Left lung (tissue), 14 donors: ENCODE measurements around the gene REM2. TPM values are rescaled to one million over a fixed set of nuclear protein-coding genes. Genes with fewer than 3 reads are reported as not detected.

ENCODE experiments used
- ATAC-seq: fragments of 200-7000 bp; cut with Tn5 transposase; one replicate; pipeline ENCODE4 v1.9.1; 2020; ENCODE audit warnings: moderate library complexity
- DNase-seq, 4 donors: peaks; one replicate each; pipeline ENCODE4 v3.0.0-alpha.2; 2013 to 2020
- H3K27ac ChIP-seq, 2 donors: fragments of 200-600 bp; sonication (generic) in 1 of 2; one replicate each; pipeline versions ENCODE4 v1.5.0 to v1.8.0; 2020 to 2021
- H3K27me3 ChIP-seq, 2 donors: fragments of 200-600 bp; sonication (generic) in 1 of 2; one replicate each; pipeline versions ENCODE4 v1.5.0 to v1.8.0; 2020 to 2021
- H3K36me3 ChIP-seq, 2 donors: fragments of 200-600 bp; sonication (generic) in 1 of 2; one replicate each; pipeline versions ENCODE4 v1.5.0 to v1.8.0; 2020 to 2021
- H3K4me1 ChIP-seq, 2 donors: fragments of 200-600 bp; one replicate each; pipeline ENCODE4 v1.8.0; 2021
- H3K4me3 ChIP-seq, 2 donors: fragments of 200-600 bp; sonication (generic) in 1 of 2; one replicate each; pipeline versions ENCODE4 v1.5.0 to v1.8.0; 2020 to 2021; ENCODE audit warnings: mild to moderate bottlenecking in 1 of 2
- H3K9me3 ChIP-seq, 2 donors: fragments of 200-600 bp; sonication (generic) in 1 of 2; one replicate each; pipeline versions ENCODE4 v1.5.0 to v1.8.0; 2020 to 2021
- intact Hi-C, 2 donors: fragments of 100-400 bp; cut with DNase I; formaldehyde crosslinking; loops; one replicate each; pipeline versions ENCODE4 v1.11.2 to v1.14.2; 2022
- long read RNA-seq, 12 donors: library from polyadenylated mRNA in 2 of 12; unstranded in 2 of 12; transcript quantifications; one replicate each; pipeline ENCODE4 v2.0.0 and lab custom pipeline, GENCODE V29; 2019 to 2026
- polyA plus RNA-seq, 6 donors: library from polyadenylated mRNA; unstranded; fragments of 120-200 nt; gene quantifications; one replicate each; pipeline ENCODE4 v1.2.1, GENCODE V29; 2013; ENCODE audit not compliant: insufficient read length in 6 of 6
- total RNA-seq, 2 donors: library from RNA; stranded (reverse); fragmentation: NEBNext Ultra II Directional; extraction: Animal tissue kit (Norgen Biotek cat#: 25700); gene quantifications; one replicate each; pipeline ENCODE4 v1.2.1, GENCODE V29; 2021
- TF ChIP-seq, protein P1 (sequence below), 2 donors: fragments of 200-600 bp; sonication (generic) in 1 of 2; IDR thresholded peaks; one replicate each; pipeline versions ENCODE4 v1.5.0 to v1.8.0; 2021; ENCODE audit warnings: antibody characterized with exemption in 2 of 2
- donor health status: DM: no; HTN: yes; CAD: no.
- donor health status: DM: no; HTN: no; CAD: no.

The REM2 gene, protein sequence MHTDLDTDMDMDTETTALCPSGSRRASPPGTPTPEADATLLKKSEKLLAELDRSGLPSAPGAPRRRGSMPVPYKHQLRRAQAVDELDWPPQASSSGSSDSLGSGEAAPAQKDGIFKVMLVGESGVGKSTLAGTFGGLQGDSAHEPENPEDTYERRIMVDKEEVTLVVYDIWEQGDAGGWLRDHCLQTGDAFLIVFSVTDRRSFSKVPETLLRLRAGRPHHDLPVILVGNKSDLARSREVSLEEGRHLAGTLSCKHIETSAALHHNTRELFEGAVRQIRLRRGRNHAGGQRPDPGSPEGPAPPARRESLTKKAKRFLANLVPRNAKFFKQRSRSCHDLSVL
- total RNA-seq (under 1 TPM; 0.29 to 0.73 TPM), polyA plus RNA-seq (1 to 10 TPM in 1 of 6 donors, under 1 TPM in 5; 0.56 to 1.3 (median 0.87) TPM)
- long read RNA-seq, donor 1: 0 reads
- long read RNA-seq, donor 2: 0 reads
- long read RNA-seq, donor 3, partial matches to known transcripts: 0 of 1 reads
- long read RNA-seq, donor 3, other reads (novel, unspliced or antisense): 0 of 1 reads
- long read RNA-seq, donor 4: 0 reads
- long read RNA-seq, donor 5, partial matches to known transcripts: 6 of 6 reads
- long read RNA-seq, donor 5, other reads (novel, unspliced or antisense): 0 of 6 reads
- long read RNA-seq, donor 6: 0 reads
- long read RNA-seq, donor 7: 0 reads
- long read RNA-seq, donor 8: 0 reads
- long read RNA-seq, donor 9: 0 reads
- long read RNA-seq, donor 10: 0 reads
- long read RNA-seq, donor 11, partial matches to known transcripts: 0 of 2 reads
- long read RNA-seq, donor 11, other reads (novel, unspliced or antisense): 0 of 2 reads
- long read RNA-seq, donor 12: 0 reads

DNA sequence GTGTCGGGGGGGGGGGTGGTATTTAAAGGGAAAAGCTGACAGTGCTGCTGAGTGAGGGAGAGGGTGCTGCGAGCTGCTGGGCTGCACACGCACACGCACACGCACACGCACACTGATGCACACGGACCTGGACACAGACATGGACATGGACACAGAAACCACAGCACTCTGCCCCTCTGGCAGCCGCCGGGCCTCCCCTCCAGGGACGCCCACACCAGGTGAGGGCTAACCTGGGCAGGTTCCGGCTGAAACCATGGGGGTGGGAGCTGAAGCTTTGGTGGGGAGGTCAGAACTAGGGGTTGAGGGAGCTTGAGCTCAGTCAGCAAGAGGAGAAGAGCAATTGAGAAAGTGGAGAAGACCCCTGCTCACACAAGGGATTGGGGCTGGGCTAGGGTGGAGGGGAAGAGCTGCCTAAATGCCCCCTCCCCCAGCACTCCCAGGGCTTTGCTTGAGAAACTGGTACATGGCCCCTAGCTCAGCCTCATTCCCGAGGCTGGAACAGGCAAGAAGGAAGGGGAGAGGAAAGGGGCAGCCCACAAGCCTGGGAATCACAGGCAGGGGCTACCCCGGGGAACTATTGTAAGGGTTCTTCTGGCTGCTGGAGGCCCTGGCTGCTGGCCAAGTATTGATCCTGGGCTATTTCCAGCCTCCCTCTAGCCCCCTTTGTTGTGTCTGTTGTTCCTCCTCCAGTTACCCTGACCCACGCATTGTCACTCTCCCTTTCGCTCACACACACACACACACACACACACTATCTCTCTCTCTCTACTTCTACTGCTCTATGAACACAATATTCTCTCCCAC is at the start of gene REM2:
Gene REM2 (plus strand): TSS at position 50 of the 804 bp plus-strand sequence. CDS start 66 bp downstream, at position 116.
- no peaks in the 10 kb centered on the region for H3K9me3 ChIP-seq
- ATAC-seq: no peak

DNA sequence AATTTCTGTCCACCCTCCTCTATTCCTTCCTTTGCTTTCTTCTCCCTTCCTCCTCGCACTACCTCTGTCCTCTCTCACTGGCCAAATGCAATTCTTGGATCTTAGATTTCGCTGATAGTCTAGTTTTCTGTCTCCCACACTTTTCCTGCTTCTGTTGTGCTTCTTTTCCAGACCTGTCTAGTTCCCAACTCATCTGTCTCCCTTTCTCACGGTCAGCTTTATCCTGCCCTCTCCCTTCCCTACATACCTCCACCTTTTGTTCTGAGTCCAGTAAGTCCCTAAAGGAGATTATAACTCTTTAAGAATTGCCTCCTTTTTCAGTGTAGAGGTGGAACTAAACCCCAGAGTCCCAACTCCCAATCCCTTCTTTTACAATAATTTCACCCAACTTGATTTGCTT is 47.5 kb upstream of the REM2 start:
- Histone ChIP-seq H3K4me1 (peaks cover 4 to 52% of the 10 kb centered on the region in 2 donors), H3K27ac (peak overlapping the region in 1 of 2 donors; percentile 85), H3K36me3 (peaks cover 0 to 28% of the 10 kb centered on the region in 2 donors), H3K4me3 (no peak overlapping the region), H3K27me3 (peaks cover 0 to 18% of the 10 kb centered on the region in 2 donors), H3K9me3 (no peaks in the 10 kb centered on the region)
- DNase-seq (no peak), ATAC-seq (no peak)
- intact Hi-C loops: no loop called here
- TF ChIP-seq, protein P1, sequence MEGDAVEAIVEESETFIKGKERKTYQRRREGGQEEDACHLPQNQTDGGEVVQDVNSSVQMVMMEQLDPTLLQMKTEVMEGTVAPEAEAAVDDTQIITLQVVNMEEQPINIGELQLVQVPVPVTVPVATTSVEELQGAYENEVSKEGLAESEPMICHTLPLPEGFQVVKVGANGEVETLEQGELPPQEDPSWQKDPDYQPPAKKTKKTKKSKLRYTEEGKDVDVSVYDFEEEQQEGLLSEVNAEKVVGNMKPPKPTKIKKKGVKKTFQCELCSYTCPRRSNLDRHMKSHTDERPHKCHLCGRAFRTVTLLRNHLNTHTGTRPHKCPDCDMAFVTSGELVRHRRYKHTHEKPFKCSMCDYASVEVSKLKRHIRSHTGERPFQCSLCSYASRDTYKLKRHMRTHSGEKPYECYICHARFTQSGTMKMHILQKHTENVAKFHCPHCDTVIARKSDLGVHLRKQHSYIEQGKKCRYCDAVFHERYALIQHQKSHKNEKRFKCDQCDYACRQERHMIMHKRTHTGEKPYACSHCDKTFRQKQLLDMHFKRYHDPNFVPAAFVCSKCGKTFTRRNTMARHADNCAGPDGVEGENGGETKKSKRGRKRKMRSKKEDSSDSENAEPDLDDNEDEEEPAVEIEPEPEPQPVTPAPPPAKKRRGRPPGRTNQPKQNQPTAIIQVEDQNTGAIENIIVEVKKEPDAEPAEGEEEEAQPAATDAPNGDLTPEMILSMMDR (IDR thresholded peaks at IDR 0.05): no peak

More for the DNA sequence above, at the start of gene REM2:
- intact Hi-C loops: no loop called here
- peaks cover 0 to 15% of the 10 kb centered on the region in 2 donors for H3K36me3 ChIP-seq
- H3K4me1 ChIP-seq: peaks cover 0 to 15% of the 10 kb centered on the region in 2 donors
- DNase-seq: no peak
- no peak within 1 kb of the TSS for H3K27ac ChIP-seq
- TF ChIP-seq, protein P1 (IDR thresholded peaks at IDR 0.05): no peak
- H3K4me3 ChIP-seq: no peak within 1 kb of the TSS
- peaks cover 0 to 27% of the 10 kb centered on the region in 2 donors for H3K27me3 ChIP-seq

- intact Hi-C loops: no loop called here
- TF ChIP-seq, protein P1 (IDR thresholded peaks at IDR 0.05): no peak
- Histone ChIP-seq H3K4me1 (peaks cover 0 to 51% of the 10 kb centered on the region in 2 donors), H3K9me3 (no peaks in the 10 kb centered on the region), H3K36me3 (peaks cover 0 to 35% of the 10 kb centered on the region in 2 donors), H3K27me3 (peaks cover 0 to 18% of the 10 kb centered on the region in 2 donors), H3K27ac (peak within 1 kb of the TSS; percentile 85 to 95), H3K4me3 (peak within 1 kb of the TSS; percentile 78 to 83)
- peak; percentile 77 to 94 (median 84) for DNase-seq
- peak; percentile 81 for ATAC-seq
These were observed 46.5 kb upstream of the REM2 start, which contains the start of gene MMP14 for GRCh38 chr14:22836301-22837113. Gene MMP14, plus strand, starts transcription at chr14:22836585. Its CDS starts 233 bp downstream, at chr14:22836818.

DNA sequence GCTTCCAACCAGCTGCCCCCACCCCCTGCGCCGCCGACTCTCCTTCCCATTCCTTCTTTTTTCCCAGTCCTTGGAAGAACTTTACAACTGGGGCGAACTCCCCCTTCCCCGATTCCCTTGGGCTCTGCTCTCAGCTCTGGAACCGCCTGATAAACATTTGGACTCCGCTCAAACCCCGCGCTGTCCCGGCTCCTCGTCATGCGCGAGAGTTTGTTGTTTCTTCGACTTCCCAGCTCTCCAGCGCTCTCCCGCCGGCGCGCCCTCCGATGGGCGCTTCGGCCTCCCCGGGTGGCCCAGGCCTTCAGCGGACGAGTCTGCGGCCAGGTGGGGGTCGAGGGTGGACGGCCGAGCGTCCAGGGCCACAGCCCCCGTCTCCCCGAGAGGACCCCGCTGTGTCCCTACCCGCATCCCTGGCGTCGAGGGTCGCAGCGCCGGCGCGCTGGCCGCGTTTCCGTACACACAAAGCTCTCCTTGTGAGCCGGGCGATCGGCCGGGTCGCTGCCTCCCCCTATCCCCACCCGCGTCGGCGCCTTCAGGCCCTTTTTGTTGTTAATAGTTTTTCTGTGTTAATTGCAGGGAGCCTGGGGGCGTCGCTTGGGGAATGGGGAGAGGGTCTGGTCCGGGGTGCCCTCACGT is 45.8 kb upstream of the REM2 start:
- intact Hi-C loops: no loop called here
- TF ChIP-seq, protein P1 (IDR thresholded peaks at IDR 0.05): no peak
- H3K4me1 ChIP-seq: peaks cover 0 to 48% of the 10 kb centered on the region in 2 donors
- DNase-seq (peak in 3 of 4 donors; percentile 44 to 87 (median 55)), ATAC-seq (peak; percentile 66)
- peaks cover 0 to 36% of the 10 kb centered on the region in 2 donors for H3K36me3 ChIP-seq
- H3K9me3 ChIP-seq: no peaks in the 10 kb centered on the region
- peaks cover 0 to 18% of the 10 kb centered on the region in 2 donors for H3K27me3 ChIP-seq
- H3K4me3 ChIP-seq: peak overlapping the region; percentile 78 to 83
- peak overlapping the region; percentile 85 to 95 for H3K27ac ChIP-seq
